CD4-positive, alpha-beta T cell treated with Interferon alpha-2 for 1 hour (primary cell): ENCODE data around the gene SPEF2.

Source experiments
- DNase-seq, 2 donors: peaks; one replicate each; pipeline ENCODE4 v3.0.0-alpha.2; 2020 to 2022

The SPEF2 gene

DNA sequence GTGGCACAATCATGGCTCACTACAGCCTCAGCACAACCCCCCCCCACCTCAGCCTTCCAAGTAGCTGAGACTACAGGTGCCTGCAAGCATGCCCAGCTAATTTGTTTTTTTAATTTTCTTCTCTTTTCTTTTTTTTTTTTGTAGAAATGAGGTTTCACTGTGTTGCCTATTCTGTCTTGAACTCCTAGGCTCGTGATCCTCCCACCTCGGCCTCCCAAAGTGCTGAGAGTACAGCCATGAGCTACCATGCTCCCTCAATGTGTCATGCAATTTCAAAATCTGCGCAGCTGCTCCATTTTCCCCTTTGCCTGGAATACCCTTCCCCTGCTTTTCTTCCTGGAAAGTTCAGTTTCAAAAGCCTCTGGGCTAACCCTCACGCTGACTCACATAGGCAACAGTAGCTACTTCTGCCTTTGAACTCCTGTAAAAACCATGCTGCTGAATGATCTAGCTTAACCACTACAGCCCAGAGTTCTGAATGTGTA is 168.0 kb downstream of the SPEF2 start:
- peak in 1 of 2 donors; percentile 6 for DNase-seq

DNA sequence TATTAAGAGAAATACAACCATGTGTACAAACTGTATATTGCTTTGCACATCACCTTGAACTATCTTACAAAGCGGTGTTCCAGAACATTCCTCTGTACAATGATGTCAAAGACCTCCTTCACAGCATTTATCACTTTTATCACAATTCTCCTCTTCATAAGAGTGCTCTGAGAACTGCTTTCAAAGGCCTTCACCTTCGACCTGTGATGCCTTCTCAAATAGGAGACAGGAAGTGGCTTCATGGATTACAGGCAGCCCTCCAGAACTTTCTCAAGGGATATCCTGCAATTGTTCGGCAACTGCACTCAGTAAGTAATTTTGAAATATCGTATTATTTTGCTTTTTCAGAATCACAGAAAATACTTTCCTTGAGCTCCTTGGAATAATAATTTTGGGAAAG is 171.1 kb downstream of the SPEF2 start:
- no peak for DNase-seq

DNA sequence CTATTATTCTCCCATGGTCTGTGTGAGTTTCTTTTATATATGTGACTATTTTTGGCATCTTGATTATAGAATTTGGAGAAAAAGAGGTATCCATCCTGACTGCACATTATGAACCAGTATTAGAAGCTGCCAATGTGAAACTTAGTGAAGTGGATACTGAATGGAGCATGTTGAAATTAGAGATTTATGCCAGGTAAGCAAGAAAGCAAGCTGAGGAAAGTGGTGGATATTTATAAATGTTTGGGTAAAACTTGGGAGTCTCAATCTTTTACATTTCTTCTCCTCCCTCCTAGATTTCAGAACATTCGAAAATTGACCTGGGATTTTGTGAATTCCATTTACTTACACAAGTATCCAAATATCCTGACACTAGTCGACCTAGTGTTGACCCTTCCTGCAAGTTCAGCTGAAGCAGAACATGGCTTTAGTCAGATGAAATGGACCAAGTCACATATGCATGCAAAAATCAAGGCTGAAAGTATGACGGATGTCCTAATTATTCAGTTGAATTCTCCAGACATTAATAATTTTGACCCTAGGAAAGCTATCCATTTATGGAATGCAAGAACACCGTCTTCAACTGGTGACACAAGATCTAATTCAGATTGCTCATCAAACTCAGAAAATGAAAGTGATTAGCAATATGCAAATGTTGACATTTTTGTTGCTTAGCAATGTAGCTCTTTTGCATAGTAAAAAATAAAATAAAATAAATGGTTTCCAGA is 172.2 kb downstream of the SPEF2 start:
- DNase-seq, result peak in 1 of 2 donors; percentile 48

DNA sequence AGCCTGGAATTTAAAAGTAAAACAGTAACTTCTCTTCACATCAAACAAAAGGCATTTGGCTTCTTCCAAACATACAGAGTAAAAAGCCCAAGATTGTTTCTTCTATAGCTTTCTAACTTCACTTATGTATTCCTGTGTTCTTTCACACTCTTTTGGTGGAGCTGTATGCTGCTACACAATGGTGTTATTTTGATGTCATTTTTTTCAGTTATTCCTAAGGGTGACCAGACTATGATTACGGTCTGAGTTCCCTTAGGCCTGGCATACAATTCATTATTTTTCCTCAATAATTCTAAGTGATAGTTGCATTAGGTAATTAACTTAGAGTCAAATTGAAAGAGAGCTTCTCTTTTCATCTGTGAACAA is 172.8 kb downstream of the SPEF2 start:
- DNase-seq, result no peak

DNA sequence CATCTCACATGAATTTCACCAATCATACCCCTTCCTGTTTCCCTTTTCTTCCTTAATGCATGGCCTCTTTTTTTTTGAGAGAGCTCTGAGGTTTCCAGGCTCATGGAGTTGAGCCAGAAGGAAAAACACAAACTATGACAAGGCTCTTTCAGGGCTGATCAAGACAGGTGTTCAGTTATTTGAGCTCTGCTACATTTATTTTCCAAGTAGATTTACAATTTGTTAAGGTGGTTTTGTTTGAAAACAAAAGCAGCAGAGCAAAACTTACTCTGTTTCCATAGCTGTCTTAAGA is 176.6 kb downstream of the SPEF2 start:
- DNase-seq, result no peak

DNA sequence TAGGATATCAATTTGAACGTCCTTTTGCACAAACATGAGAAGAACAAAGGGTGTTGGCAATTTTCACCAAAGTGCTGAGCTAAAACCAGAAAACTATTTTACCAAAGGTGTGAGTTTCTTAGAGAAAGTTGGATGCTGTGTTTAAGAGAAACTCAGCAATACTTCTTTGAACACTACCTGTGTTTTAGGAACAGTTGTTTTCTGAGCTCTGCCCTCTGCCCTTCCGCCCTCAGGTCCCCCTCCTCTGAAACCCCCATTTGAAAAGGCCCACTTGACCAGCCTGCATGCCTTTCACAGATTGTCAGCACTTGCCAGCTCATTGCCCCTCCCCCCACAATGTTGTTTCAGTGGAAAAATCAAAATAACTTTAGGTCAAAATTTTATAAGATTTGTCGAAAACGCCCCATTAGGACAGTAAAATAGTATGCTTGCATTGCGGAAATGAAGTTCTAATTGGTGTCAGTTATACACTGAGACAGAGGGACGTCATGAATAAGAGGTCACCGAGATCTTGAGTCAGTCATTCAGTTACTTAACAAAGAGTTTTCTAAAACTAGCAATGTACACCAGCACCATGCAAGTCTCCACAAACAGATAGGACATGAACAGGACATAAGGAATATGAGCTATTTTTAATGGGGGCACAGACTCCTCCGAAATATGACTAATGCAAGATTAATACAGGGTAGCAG is 177.2 kb downstream of the SPEF2 start:
- no peak for DNase-seq

DNA sequence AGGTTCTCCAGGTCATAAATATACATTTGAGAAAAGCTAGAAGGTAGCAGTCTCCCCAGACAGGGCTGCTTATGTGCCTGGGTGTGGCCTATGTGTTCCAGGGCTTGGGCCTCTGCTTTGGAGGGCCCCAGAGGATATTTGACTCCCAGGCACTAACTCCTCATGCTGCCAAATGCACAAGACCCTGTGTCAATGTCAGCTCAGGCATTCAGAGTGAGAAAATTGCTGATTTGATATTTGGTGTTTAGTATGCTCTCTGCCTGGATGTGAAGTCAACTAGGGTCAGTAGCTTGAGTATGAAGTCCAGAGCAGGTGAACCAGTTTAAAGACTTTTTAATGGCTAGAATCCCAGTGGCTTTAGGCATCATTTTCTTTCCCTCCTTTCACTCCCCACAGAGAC is 181.5 kb downstream of the SPEF2 start:
- DNase-seq, result no peak

DNA sequence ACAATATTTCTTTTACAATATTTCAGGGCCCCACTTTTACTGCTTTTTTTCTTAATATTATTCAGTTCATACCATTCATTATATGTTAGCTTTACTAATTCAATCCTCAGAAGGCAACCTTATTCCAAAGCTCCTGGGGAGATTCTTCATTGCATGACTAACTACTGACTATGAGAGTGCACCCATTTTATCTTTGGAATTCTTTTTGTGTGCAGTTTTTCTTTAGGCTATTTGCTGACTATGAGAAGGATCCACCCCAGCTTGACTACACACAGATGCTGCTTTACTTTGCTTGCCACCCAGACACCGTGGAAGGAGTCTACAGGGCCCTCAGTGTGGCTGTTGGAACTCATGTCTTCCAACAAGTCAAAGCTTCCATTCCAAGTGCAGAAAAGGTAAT is 182.1 kb downstream of the SPEF2 start:
- no peak for DNase-seq

DNA sequence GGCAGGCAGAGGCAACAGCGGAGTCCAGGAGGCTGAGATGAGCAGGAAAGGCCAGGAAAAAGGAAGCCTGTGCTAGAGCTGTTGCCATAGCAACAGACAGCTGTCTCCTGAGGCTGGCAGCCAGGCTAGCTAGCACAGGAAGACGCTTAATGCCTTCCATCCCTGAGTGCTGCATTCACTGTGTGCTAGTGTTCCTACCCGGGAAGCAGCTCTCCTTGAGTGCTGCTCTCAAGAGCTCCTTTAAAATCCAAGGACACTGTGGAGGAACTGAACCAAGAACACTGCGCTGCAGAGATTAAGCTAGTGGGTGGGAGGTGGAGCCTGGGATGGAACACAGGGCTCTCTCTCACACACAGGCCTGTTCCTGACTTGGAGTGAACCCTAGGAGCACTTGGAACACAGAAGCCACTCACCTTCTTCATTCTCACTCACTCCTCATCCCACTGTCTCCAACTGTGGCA is 185.6 kb downstream of the SPEF2 start:
- DNase-seq, result peak in 1 of 2 donors; percentile 44

DNA sequence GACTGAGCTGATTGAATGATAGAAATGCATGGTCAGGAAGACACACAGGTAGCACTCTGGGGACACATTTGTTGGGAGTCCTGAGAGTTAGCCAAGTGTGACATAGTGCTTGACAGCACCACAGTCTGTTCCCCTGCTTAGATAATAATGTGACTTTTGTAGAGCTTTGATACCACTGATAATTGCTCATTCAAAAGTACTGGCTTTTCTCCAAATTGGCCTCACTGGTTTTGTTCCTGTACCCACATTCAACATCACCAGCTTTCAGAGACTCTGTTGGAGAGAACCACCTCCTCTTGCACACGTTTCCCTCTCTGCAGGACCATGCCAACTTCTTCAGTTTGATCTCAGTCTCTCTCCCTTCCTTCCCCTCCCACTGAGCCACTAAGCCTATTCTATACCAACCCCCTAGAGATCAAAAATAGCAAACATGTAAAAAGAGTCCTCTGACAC is 186.6 kb downstream of the SPEF2 start:
- DNase-seq, result no peak

DNA sequence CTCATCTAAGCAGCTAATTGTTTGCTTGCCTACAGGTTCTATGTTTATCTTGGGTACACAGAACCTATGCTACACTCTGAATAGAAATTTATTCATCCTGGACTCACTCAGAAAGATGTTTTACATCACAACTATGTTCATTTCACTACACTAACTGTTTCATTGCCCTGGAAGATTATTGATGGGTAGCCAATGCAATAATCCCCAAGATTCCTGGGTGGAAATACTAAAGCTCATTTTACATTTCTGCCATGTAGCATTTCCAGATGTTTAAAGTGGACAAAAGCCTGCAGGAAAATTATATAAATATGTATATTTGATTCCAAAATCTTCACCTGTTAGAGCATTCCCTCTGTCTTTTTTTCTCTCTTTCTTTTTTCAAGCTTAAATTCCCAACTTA is 187.2 kb downstream of the SPEF2 start:
- DNase-seq, result no peak

DNA sequence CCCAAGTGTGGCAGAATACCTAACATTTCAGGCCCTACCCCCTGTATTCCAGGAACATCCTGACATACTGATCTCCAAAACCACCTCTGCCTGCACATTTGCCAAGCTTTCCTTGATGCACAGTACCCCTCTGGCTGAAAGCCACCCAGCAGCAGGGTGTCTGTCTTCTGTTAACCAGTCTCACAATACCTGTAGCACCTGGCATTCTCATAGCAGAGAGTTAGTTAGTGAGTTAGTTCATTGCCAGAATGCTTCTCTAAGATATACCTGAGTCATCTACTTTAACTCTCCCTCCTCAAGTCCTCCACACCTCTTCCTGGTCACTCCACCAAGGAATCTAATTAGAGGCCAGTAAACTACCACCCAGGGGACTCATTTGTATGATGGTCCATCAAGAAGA is 192.9 kb downstream of the SPEF2 start:
- DNase-seq, result peak in 1 of 2 donors; percentile 44

DNA sequence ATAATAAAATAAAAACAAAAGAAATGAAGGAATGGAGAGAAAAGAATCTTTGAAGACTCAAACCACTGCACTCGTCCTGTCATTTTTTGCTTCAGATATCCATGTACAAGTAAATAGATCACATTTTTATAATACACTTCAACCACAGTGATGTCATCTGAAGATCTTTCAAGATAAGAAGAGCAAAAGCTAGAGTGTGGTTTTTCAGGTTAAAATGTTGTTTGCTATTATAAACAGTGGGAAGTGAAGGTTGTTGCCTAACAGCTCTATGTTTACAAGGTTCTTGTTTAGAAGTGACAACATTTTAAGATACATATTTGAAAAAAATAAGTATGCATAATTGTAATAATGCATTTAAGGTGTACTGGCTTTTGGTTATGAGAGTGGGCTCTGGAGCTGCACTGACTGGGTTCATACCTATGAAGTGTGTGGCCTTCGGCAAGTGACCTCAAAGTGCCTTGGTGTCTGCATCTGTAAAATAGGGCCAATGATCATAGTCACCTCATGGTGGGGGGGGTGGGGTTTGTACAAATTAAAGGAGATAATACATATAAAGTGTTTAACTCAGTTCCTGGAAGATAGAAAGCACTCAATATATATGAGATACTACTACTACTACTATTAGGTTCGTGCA is 193.6 kb downstream of the SPEF2 start:
- peak; percentile 23 to 87 for DNase-seq

DNA sequence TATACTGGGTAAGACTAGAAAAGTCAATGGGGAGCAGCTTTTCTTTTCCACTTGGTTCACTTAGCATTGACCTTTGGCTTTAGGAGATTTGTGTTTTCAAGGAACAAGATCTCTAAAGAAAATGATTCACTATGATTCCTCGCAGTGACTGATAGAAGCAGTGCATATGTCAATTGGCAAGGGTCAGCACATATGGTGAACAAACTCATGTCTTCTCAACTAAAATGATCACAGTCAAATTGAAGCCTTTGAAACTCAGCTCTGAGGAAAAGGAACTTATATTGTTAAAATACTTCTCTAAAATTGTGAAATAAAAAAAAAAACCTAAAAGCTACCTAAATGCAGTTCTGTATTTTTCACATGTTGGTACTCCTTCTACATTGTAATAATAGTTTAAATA is 195.9 kb downstream of the SPEF2 start:
- DNase-seq, result no peak

DNA sequence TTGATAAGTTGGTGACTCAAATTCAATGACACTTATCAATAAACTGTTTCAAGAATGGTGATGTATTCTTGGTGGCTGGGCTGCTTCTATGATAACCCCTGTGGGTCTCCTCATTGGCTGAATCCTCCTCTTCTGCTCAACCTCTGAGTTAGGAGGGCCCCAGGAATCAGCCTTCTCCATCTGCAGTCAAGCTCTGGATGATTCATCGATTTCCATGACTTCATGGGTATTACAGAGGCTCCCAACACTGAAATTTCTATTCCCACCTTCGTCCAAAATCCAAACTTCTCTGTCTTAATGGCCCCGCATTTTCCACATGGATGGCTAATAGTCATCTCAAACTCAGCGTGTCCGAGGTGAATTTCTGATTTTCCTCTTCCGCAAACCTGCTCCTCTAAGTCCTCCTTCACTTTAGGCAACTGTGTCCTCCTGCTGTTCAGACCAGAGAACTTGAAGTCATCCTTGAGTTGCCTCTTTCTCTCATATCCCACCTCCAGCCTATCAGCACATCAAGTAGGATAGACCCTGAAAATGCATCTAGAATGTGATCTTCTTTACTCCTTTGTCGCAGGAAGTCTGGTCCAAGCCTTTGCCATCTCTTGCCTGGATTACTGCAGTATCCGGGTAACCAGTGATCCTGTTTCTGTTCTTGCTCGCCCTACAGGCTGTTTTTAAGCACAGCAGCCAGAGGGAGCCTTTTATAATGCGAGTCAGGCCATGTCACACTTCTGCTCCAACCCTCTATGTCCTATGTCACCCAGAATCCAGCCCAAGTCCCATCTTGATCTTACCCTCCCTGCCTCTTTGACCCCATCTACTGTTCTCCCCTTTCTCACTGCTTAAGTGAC is 197.7 kb downstream of the SPEF2 start:
- peak in 1 of 2 donors; percentile 69 for DNase-seq

DNA sequence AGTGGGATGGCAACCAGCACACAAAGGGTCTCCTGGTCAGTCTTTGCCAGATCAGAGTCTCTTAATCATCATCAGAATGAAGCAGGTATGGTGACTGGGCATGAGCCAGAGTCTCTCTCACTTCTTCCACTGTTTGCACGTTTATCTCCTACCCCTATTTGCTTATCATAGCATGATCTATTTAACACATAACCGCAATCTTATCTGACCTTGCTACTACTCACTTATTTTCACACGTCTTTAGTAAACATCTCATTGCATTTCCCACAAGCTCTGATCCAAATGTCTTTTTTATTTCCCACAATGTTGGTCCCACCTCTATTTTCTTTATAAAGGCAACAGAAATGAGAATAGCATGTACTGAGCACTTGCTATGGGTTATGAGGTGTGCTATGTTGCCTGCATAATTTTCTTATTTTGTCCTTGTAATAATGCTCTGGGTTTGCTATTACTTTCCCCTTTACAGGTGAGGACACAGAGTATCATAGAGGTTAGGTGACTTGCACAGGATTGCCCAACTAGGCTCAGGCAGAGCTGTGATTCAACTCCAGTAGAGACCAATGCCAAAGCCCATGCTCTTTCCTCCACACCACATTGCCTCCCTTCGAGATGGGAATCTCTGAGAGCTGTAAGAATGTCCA is 199.3 kb downstream of the SPEF2 start:
- peak in 1 of 2 donors; percentile 61 for DNase-seq

DNA sequence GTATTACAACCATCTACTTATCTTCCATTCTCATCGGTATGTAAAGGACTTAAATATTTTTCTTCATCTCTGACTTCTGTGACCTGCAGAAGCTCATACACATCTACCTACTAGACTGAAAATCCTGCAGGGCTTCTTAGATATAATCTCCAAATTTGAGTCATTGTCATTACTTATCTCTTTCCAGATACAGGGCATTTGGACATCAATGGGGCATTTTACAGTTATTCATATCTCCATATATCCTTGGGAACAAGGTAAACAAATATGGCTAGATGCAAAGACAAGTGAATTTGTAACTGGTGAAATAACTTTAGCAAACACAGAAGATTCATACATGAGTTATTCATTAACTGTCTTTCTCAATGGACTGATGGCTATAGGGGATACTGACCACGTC is 201.4 kb downstream of the SPEF2 start:
- DNase-seq, result no peak

DNA sequence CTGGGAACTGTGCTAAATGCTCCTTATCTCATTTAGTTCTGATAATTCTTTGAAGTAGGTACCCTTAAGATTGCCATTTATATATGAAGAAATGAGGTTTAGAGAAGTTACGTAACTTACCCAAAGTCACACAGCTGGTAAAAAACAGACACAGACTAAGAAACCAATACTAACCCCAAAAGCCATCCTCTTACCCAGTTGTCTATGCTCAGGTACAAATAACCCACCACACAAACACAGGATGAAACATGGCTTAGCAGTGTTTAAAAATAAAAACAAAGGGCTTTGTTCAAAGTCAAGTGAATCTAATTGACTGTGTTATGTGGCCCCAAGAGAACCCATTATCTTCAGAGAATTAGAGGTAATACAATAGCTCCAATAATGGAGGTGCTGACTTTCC is 202.0 kb downstream of the SPEF2 start:
- peak in 1 of 2 donors; percentile 45 for DNase-seq

DNA sequence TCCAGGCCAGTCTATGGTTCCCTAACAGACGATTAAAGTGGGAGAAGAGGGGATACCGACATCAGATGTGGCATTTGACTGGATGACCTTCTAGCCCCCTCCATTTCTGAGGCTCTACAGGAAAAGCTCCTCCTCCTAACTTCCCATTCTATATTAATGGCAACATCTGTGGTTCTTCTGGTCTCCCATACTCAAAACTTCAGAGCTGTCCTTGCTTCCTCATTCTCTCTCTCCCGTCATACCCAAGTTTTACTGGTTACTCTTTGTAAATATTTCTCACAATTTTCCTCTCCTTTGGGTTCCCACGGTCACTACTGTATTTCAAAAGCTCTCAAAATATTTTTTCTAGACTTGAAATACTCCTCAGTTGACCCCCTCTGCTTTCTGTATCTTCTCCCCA is 203.1 kb downstream of the SPEF2 start:
- DNase-seq, result no peak

DNA sequence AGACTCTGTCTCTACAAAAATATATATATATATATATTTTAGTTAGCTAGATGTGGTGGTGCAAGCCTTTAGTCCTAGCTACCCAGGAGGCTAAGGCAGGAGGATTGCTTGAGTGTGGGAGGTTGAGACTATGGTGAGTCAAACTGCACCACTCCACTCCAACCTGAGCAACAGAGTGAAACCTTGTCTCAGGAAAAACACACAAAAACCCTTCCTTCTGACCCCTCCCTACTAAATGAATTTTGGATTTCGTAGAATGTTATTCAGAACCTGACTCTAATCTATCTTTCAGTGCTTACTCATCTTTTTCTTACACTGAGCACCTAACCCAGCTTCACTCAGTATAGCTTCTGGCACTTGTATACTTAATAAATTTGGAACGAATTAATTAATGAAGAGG is 203.8 kb downstream of the SPEF2 start:
- no peak for DNase-seq

DNA sequence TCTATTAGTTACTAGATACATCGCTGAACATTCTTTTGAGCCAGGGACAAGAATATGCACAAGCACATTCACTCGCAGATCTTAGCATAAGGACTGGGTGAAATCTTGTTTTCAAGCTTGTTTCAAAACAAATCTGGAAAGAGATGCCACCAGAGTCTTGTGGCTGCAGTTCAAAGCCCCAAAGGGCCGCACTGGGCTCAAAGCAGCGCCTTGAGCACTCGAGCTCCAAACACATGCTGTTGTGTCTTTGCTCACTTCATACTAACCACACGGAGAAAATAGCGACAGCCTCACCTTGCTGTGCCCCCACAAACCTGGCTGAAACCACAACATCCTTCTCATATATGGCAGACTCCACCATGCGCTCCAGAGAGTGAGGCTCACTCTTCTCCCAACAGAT is 204.8 kb downstream of the SPEF2 start:
- DNase-seq, result peak; percentile 38 to 58

DNA sequence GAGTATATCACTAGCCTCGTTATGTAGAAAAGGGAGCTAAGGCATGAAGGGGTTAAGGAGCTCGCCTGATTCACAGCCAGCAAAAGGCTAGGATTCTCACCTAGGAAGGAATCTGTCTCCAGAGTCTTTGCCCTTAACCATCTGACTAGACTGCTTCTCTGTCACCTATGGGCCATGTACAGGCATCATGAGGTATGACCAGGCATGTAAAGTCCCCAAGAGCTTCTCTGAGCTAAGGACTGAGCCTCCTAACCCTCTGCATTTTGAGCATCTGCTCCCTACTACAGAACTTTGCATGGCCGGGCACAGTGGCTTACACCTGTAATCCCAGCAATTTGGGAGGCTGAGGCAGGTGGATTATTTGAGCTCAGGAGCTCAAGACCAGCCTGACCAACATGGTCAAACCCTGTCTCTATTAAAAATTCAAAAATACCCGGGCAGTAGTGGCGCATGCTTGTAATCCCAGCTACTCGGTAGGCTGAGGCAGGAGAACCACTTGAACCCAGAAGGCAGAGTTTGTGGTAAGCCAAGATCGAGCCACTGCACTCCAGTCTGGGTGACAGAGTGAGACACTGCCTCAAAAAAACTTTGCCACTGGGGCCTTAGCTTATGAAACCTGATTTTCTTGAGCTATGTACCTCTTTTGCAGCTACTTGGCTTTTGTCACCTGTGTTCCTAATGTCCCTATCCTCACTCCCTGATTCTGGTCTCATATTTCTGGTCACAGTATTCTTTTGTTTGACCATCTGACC is 205.9 kb downstream of the SPEF2 start:
- no peak for DNase-seq
